KMS-11 (cell line): ENCODE measurements around the gene WIPF3.

Experiments
- H2AFZ ChIP-seq: fragments of 200-600 bp; sonication (generic); 2 replicates; pipeline ENCODE4 v1.6.1; 2016; ENCODE audit warnings: antibody characterized with exemption, mixed run types, low read depth
- H3K27ac ChIP-seq: fragments of 200-600 bp; sonication (generic); 2 replicates; pipeline ENCODE4 v1.6.1; 2016; ENCODE audit warnings: mild to moderate bottlenecking, mixed run types
- H3K27me3 ChIP-seq: fragments of 200-600 bp; sonication (generic); 2 replicates; pipeline ENCODE4 v1.6.1; 2017; ENCODE audit warnings: mild to moderate bottlenecking, low read depth, mixed run types, moderate library complexity; ENCODE audit not compliant: insufficient read depth
- H3K36me3 ChIP-seq: fragments of 200-600 bp; sonication (generic); 2 replicates; pipeline ENCODE4 v1.6.1; 2017; ENCODE audit warnings: mild to moderate bottlenecking, mixed run types; ENCODE audit not compliant: insufficient read depth
- H3K4me1 ChIP-seq: fragments of 200-600 bp; sonication (generic); 2 replicates; pipeline ENCODE4 v1.6.1; 2016; ENCODE audit warnings: mild to moderate bottlenecking, low read depth, mixed run types; ENCODE audit not compliant: poor library complexity, severe bottlenecking
- H3K4me2 ChIP-seq: fragments of 200-600 bp; sonication (generic); 2 replicates; pipeline ENCODE4 v1.7.0; 2016; ENCODE audit warnings: mild to moderate bottlenecking, mixed run types
- H3K4me3 ChIP-seq: fragments of 200-600 bp; sonication (generic); IDR thresholded peaks from 2 replicates; pipeline ENCODE4 v1.6.1; 2017; ENCODE audit warnings: low read depth, low read length, mixed read lengths; ENCODE audit not compliant: insufficient read depth
- H3K79me2 ChIP-seq: fragments of 200-600 bp; sonication (generic); 2 replicates; pipeline ENCODE4 v1.6.1; 2016; ENCODE audit warnings: low read depth, mixed run types; ENCODE audit not compliant: insufficient read depth
- H3K9ac ChIP-seq: fragments of 200-600 bp; sonication (generic); 2 replicates; pipeline ENCODE4 v1.6.1; 2016; ENCODE audit warnings: mild to moderate bottlenecking, mixed run types
- H4K20me1 ChIP-seq: fragments of 200-600 bp; sonication (generic); 2 replicates; pipeline ENCODE4 v1.6.1; 2016; ENCODE audit warnings: mild to moderate bottlenecking, mixed run types; ENCODE audit not compliant: insufficient read depth
- TF ChIP-seq, protein P1 (sequence below): fragments of 200-600 bp; sonication (generic); conservative IDR thresholded peaks from 2 replicates; pipeline ENCODE4 v1.6.1; 2017; ENCODE audit warnings: low read depth, mild to moderate bottlenecking, antibody characterized with exemption, low read length, moderate library complexity, mixed read lengths

WIPF3 gene

DNA sequence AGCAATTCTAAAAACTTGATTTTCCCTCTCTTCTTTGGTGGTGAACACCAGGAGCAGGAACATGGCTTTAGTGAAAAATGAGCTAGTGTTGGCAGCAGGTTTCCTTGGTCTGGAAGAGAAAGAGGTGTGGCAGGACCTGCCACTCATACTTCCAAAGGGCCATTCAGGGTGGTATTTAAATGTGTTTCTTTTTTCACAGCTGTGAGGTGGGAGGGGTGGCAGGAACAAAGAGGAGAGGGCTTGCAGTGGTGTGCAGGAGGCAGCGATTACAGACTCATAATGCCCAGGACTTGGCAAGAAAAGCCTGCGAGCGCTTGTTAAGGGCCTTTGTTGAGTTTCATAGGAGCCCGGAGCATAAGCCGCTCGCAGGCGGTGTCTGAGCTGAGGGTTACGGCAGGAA lies 36.8 kb downstream of the WIPF3 start:
- Histone ChIP-seq H3K27ac (no peak overlapping the region), H3K9ac (no peak overlapping the region), H3K36me3 (no peaks in the 10 kb centered on the region), H3K4me3 (no peak overlapping the region), H2AFZ (no peak overlapping the region), H3K79me2 (no peaks in the 10 kb centered on the region), H4K20me1 (no peaks in the 10 kb centered on the region), H3K27me3 (no peaks in the 10 kb centered on the region), H3K4me1 (no peaks in the 10 kb centered on the region), H3K4me2 (no peak overlapping the region)
- TF ChIP-seq, protein P1, sequence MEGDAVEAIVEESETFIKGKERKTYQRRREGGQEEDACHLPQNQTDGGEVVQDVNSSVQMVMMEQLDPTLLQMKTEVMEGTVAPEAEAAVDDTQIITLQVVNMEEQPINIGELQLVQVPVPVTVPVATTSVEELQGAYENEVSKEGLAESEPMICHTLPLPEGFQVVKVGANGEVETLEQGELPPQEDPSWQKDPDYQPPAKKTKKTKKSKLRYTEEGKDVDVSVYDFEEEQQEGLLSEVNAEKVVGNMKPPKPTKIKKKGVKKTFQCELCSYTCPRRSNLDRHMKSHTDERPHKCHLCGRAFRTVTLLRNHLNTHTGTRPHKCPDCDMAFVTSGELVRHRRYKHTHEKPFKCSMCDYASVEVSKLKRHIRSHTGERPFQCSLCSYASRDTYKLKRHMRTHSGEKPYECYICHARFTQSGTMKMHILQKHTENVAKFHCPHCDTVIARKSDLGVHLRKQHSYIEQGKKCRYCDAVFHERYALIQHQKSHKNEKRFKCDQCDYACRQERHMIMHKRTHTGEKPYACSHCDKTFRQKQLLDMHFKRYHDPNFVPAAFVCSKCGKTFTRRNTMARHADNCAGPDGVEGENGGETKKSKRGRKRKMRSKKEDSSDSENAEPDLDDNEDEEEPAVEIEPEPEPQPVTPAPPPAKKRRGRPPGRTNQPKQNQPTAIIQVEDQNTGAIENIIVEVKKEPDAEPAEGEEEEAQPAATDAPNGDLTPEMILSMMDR: no peak

DNA sequence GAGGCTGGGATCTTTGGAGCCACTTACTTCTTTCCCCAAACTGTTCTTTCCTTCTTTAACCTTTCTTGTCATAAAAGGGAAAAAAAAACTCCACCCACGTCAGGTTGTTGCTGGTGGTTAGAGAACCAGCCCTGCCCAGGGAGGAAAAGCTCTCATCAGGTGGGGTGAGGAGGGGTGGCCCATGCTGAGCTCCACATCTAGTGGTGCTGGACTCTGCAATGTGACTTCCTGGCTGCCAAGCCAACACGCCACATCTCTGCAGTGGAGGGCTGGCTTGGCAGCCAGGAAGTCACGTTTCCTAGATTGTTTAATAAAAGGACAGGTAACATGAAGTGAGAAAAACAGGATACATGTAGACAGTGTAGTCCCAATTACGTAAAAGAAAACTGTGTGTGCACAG lies 37.4 kb downstream of the WIPF3 start:
- Histone ChIP-seq H2AFZ (no peak overlapping the region), H3K36me3 (no peaks in the 10 kb centered on the region), H4K20me1 (no peaks in the 10 kb centered on the region), H3K27ac (no peak overlapping the region), H3K4me2 (no peak overlapping the region), H3K4me3 (no peak overlapping the region), H3K9ac (no peak overlapping the region), H3K4me1 (no peaks in the 10 kb centered on the region), H3K27me3 (no peaks in the 10 kb centered on the region), H3K79me2 (no peaks in the 10 kb centered on the region)
- TF ChIP-seq, protein P1: no peak

DNA sequence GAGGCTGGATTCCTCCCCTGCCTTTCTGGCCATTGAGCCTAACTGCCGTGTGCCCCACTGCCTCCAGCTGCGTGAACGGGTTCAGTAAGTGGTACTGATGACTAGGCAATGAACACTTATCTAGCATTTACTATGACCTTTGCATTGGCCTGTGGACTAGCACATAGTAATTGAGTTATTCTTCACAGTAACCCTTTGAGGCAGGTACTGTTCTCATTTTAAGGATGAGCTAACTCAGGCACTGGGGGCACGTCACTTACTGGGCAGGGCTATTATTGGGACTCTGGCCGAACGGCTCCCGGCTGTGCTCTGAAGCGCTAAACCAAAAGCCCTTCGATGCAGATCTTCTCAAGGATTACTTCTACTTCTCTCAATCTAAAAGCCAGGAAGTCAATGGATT lies 38.3 kb downstream of the WIPF3 start:
- Histone ChIP-seq H3K4me2 (no peak overlapping the region), H3K27me3 (no peaks in the 10 kb centered on the region), H3K9ac (no peak overlapping the region), H2AFZ (no peak overlapping the region), H3K4me1 (no peaks in the 10 kb centered on the region), H4K20me1 (no peaks in the 10 kb centered on the region), H3K27ac (no peak overlapping the region), H3K79me2 (no peaks in the 10 kb centered on the region), H3K36me3 (no peaks in the 10 kb centered on the region), H3K4me3 (no peak overlapping the region)
- TF ChIP-seq, protein P1: no peak

DNA sequence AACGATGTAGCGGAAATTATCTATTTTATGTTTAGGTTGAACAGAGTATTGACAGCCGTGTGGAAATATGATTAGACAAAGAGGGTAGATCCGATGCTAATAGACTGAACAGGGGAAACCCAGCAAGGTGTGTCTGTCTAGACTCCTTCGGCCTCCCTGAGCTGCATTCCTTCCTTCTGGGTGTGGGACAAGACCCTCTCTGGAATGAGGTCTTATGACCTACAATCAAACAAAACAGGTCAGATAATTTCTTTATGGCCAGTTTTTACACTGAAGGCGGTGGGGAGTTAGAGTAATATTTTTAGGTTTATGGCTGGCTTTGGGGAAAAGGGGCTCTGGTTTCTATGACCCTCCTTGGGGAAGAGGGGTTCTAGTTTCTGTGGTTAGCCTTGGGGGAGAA lies 41.2 kb downstream of the WIPF3 start:
- H3K27ac ChIP-seq: no peak overlapping the region
- no peaks in the 10 kb centered on the region for H3K79me2 ChIP-seq
- no peak overlapping the region for H3K4me2 ChIP-seq
- TF ChIP-seq, protein P1: no peak
- no peak overlapping the region for H3K9ac ChIP-seq
- H3K27me3 ChIP-seq: no peaks in the 10 kb centered on the region
- no peaks in the 10 kb centered on the region for H3K36me3 ChIP-seq
- no peaks in the 10 kb centered on the region for H4K20me1 ChIP-seq
- H3K4me3 ChIP-seq: no peak overlapping the region
- H2AFZ ChIP-seq: no peak overlapping the region
- no peaks in the 10 kb centered on the region for H3K4me1 ChIP-seq

DNA sequence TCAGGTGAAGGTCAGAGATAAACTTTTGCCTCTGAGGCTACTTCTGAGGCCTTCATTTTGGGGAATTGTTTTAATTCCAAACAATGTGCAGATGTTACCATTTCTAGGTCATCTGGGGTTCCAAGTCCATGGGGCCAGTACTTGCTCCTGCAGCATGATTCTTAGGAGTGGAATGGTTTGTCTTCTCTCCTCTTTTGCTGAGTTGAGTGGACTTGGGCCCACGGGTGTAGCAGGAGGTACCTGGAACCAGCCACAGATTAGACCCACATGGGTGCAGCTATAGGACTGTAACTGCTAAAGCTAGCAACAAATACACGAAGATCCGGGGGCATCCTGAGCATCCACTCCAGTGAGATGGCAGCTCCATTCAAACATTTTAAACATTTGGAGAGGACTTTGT lies 41.6 kb downstream of the WIPF3 start:
- Histone ChIP-seq H3K27ac (no peak overlapping the region), H4K20me1 (no peaks in the 10 kb centered on the region), H3K9ac (no peak overlapping the region), H3K4me2 (no peak overlapping the region), H3K79me2 (no peaks in the 10 kb centered on the region), H3K27me3 (no peaks in the 10 kb centered on the region), H3K4me1 (no peaks in the 10 kb centered on the region), H3K4me3 (no peak overlapping the region), H2AFZ (no peak overlapping the region), H3K36me3 (no peaks in the 10 kb centered on the region)
- TF ChIP-seq, protein P1: no peak
